ENCODE results near the gene SART3.

GRCh38 chr12:108583991-108584390 lies 23.0 kb upstream of the SART3 start:
- TF ChIP-seq, protein P1, sequence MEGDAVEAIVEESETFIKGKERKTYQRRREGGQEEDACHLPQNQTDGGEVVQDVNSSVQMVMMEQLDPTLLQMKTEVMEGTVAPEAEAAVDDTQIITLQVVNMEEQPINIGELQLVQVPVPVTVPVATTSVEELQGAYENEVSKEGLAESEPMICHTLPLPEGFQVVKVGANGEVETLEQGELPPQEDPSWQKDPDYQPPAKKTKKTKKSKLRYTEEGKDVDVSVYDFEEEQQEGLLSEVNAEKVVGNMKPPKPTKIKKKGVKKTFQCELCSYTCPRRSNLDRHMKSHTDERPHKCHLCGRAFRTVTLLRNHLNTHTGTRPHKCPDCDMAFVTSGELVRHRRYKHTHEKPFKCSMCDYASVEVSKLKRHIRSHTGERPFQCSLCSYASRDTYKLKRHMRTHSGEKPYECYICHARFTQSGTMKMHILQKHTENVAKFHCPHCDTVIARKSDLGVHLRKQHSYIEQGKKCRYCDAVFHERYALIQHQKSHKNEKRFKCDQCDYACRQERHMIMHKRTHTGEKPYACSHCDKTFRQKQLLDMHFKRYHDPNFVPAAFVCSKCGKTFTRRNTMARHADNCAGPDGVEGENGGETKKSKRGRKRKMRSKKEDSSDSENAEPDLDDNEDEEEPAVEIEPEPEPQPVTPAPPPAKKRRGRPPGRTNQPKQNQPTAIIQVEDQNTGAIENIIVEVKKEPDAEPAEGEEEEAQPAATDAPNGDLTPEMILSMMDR (IDR thresholded peaks at IDR 0.05): no peak
- no peak for TF ChIP-seq POLR2A (IDR thresholded peaks at IDR 0.05)

Measured in esophagus squamous epithelium (tissue), 4 donors.